Thoracic aorta (tissue), 2 donors: ENCODE results near the gene FAM241B. TPM values are rescaled to one million over a fixed set of nuclear protein-coding genes. Genes with fewer than 3 reads are reported as not detected.

Source experiments
- ATAC-seq: fragments of 150-250 bp; one replicate; pipeline ENCODE4 v1.8.0; 2017; ENCODE audit warnings: low read depth; ENCODE audit not compliant: insufficient number of reproducible peaks, low FRiP score
- DNase-seq: peaks from one replicate; pipeline ENCODE4 v3.0.0-alpha.2; 2020; ENCODE audit warnings: low spot score
- H3K27ac ChIP-seq, 2 donors: fragments of 200-600 bp; sonication (generic); 1 replicate in 1 of 2; 2 replicates in 1 of 2; pipeline ENCODE4 v1.5.1; 2016; ENCODE audit warnings: mild to moderate bottlenecking in 2 of 2, moderate library complexity in 2 of 2
- H3K27me3 ChIP-seq: fragments of 200-600 bp; sonication (generic); replicated peaks from 2 replicates; pipeline ENCODE4 v1.6.0; 2016; ENCODE audit warnings: mild to moderate bottlenecking; ENCODE audit not compliant: insufficient read depth
- H3K36me3 ChIP-seq: fragments of 200-600 bp; sonication (generic); one replicate; pipeline ENCODE4 v1.5.1; 2016
- H3K4me1 ChIP-seq, 2 donors: fragments of 200-600 bp; sonication (generic); 1 replicate in 1 of 2; 2 replicates in 1 of 2; pipeline versions ENCODE4 v1.5.1 to v1.6.0; 2016; ENCODE audit warnings: low read depth in 2 of 2, mild to moderate bottlenecking in 1 of 2; ENCODE audit not compliant: control insufficient read depth in 1 of 2
- H3K4me3 ChIP-seq: fragments of 200-600 bp; sonication (generic); 2 replicates; pipeline ENCODE4 v1.5.1; 2016; ENCODE audit warnings: mild to moderate bottlenecking
- H3K9me3 ChIP-seq: fragments of 200-600 bp; sonication (generic); 2 replicates; pipeline ENCODE4 v1.5.1; 2016
- total RNA-seq, 2 donors: library from RNA; depleted of rRNA; stranded (reverse); fragments of >200 nt; gene quantifications; one replicate each; pipeline versions ENCODE4 v1.1.0 to v1.2.3, GENCODE V29; 2016
- TF ChIP-seq, protein P1 (sequence below): fragments of 200-600 bp; sonication (generic); IDR thresholded peaks from one replicate; pipeline ENCODE4 v1.5.1; 2019; ENCODE audit warnings: antibody characterized with exemption

FAM241B gene
- total RNA-seq, 2 donors from 2014 or later = 2.4 to 7.8 TPM

DNA sequence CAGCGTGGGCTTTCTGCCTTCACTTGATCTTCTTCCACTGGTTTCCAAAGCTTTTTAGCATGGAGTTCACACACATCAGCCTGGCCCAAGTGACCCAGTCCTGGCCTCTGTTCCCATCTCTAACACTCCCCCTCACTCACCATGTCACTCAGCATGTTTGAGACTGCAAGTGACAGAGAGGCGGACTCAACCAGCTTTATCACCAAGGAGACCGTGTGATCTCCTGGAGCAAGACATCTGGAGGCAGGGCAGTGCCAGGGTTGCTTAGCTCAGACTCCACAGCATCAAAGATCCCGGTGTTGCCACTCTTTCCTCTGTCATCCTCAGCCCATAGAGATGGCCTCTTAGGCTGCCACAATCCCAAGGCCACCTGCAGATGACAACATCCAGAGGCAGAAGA lies 39.4 kb downstream of the FAM241B start:
- Histone ChIP-seq H3K4me3 (no peak overlapping the region), H3K27ac (no peak overlapping the region), H3K36me3 (no peaks in the 10 kb centered on the region), H3K27me3 (no peaks in the 10 kb centered on the region), H3K4me1 (no peaks in the 10 kb centered on the region), H3K9me3 (no peaks in the 10 kb centered on the region)
- no peak for ATAC-seq
- DNase-seq = no peak
- TF ChIP-seq, protein P1, sequence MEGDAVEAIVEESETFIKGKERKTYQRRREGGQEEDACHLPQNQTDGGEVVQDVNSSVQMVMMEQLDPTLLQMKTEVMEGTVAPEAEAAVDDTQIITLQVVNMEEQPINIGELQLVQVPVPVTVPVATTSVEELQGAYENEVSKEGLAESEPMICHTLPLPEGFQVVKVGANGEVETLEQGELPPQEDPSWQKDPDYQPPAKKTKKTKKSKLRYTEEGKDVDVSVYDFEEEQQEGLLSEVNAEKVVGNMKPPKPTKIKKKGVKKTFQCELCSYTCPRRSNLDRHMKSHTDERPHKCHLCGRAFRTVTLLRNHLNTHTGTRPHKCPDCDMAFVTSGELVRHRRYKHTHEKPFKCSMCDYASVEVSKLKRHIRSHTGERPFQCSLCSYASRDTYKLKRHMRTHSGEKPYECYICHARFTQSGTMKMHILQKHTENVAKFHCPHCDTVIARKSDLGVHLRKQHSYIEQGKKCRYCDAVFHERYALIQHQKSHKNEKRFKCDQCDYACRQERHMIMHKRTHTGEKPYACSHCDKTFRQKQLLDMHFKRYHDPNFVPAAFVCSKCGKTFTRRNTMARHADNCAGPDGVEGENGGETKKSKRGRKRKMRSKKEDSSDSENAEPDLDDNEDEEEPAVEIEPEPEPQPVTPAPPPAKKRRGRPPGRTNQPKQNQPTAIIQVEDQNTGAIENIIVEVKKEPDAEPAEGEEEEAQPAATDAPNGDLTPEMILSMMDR = no peak

DNA sequence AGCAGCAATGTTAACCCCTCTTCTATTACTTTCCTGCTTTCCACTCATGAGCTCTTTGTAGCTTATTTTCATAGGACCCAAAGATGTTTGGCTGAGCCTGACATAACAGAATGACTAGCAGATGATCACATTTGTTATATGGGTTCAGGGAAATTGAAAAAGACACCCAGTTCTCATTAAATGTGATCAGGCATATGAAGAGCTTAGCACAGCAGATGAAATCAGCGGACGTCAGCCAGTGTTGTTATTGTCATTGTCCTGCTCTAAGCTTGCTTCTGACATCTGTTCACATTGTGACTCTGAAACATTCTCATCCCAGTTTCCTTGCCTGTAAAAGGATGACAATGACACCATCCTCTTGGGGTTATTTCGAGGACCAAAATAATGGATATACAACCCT lies 43.5 kb downstream of the FAM241B start:
- ATAC-seq (no peak), DNase-seq (no peak)
- no peaks in the 10 kb centered on the region for H3K27me3 ChIP-seq
- H3K4me1 ChIP-seq = no peaks in the 10 kb centered on the region
- TF ChIP-seq, protein P1 = no peak
- no peaks in the 10 kb centered on the region for H3K36me3 ChIP-seq
- H3K9me3 ChIP-seq = no peaks in the 10 kb centered on the region
- H3K4me3 ChIP-seq = no peak overlapping the region
- H3K27ac ChIP-seq = no peak overlapping the region

DNA sequence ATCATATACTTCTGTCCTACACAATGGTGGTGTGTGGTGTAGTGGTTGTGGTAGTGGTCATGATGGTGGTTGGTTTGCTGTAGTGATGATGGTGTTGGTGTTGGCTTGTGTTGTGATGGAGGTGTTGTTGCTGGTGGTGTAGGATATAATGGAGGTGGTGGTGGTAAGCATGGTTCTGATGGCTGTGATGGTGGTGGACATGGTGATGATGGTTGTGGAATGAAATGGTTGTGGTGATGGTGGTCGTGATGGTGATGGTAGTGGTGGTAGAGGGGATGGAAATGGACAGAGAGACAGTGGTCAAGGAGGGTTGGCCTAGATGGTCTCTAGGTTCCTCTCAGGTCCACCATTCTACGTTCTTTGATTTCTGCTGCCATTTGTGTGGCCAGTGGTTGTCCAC lies 44.7 kb downstream of the FAM241B start:
- no peaks in the 10 kb centered on the region for H3K4me1 ChIP-seq
- ATAC-seq (no peak), DNase-seq (no peak)
- H3K27me3 ChIP-seq = no peaks in the 10 kb centered on the region
- no peak overlapping the region for H3K27ac ChIP-seq
- no peak overlapping the region for H3K4me3 ChIP-seq
- no peaks in the 10 kb centered on the region for H3K36me3 ChIP-seq
- TF ChIP-seq, protein P1 = no peak
- no peaks in the 10 kb centered on the region for H3K9me3 ChIP-seq

DNA sequence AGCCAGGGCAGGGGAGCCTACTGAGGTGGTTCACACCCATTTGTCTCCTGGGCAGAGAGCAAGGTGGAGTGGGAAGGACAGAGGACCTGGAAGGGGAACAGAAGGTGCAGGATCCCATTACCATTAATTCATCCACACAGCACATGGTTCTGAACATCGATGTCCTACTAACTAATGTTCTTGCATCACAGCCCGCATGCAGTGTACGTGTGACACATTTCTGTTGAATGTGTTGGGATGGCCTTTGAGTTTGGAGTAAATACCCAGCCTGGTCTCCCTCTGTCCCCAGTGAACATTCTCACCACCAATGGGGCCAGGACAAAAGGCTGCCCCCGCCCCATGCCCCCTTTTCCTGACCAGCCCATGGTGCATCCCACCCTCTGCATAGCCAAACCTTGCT lies 46.3 kb downstream of the FAM241B start:
- DNase-seq = no peak
- ATAC-seq = no peak
- Histone ChIP-seq H3K27me3 (no peaks in the 10 kb centered on the region), H3K4me1 (no peaks in the 10 kb centered on the region), H3K36me3 (no peaks in the 10 kb centered on the region), H3K27ac (no peak overlapping the region), H3K4me3 (no peak overlapping the region), H3K9me3 (no peaks in the 10 kb centered on the region)
- TF ChIP-seq, protein P1 = no peak

DNA sequence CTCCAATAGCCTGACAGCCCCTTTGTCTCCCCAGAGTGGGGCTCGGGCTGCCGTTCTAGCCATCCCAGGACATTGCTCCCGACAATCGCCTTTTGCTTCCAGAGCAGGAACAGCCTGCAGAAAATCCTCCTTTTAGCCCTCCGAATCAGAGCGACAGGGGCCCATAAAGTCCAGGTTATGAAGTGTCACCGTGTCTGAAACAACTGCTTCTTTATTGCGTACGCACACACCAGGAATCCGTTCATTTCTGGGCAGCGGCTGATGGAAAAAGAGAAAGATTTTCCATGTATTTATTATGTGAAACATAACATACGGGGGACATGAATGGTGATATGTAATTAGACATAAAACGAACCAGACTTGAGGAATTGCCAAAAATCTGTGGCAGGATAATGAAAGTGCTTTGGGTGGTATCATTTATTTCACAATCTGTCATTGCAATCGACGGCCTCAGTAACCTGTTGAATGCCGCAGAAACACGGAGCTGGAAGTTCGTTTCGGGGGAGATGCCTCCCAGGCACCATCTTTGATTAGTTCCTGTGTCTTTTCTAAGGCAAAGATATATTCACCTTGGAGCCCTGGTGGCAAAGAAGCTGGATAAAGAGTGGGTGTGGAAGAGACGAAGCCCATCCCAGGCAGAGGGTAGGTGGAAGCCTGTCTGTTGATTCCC lies 48.1 kb downstream of the FAM241B start:
- TF ChIP-seq, protein P1 = no peak
- no peaks in the 10 kb centered on the region for H3K36me3 ChIP-seq
- no peak overlapping the region for H3K27ac ChIP-seq
- no peaks in the 10 kb centered on the region for H3K9me3 ChIP-seq
- no peak for DNase-seq
- ATAC-seq = no peak
- no peaks in the 10 kb centered on the region for H3K27me3 ChIP-seq
- H3K4me3 ChIP-seq = no peak overlapping the region
- H3K4me1 ChIP-seq = no peaks in the 10 kb centered on the region
